SW480 (cell line): ENCODE data around the gene CRABP2.

Experiments used
- DNase-seq: peaks from one replicate; pipeline ENCODE4 v3.0.0-alpha.2; 2016; ENCODE audit warnings: low spot score

CRABP2 gene

GRCh38 chr1:156705321-156705917 lies at the start of gene CRABP2:
Gene CRABP2 (minus strand): TSS chr1:156705583. CDS start chr1:156705446, 137 bp downstream.
- peak; percentile 81 for DNase-seq

- no peak for DNase-seq
These were observed 48.8 kb upstream of the CRABP2 start for GRCh38 chr1:156754219-156754618.

GRCh38 chr1:156752843-156753482 lies 47.6 kb upstream of the CRABP2 start:
- DNase-seq = no peak

- DNase-seq = peak; percentile 91
These were observed 46.5 kb upstream of the CRABP2 start for GRCh38 chr1:156751757-156752481.

- no peak for DNase-seq
These were observed 46.0 kb upstream of the CRABP2 start, which contains the start of gene HDGF for GRCh38 chr1:156751451-156751756. Gene HDGF (minus strand): TSS chr1:156751675. CDS start chr1:156751429, 246 bp downstream.

GRCh38 chr1:156750711-156751450 lies 45.5 kb upstream of the CRABP2 start:
- DNase-seq = no peak

GRCh38 chr1:156750191-156750672 lies 44.8 kb upstream of the CRABP2 start:
- peak; percentile 62 for DNase-seq

- no peak for DNase-seq
These were observed 44.2 kb upstream of the CRABP2 start for GRCh38 chr1:156749419-156750118.

- DNase-seq = no peak
These were observed 43.5 kb upstream of the CRABP2 start for GRCh38 chr1:156748670-156749418.

- no peak for DNase-seq
These were observed 42.6 kb upstream of the CRABP2 start for GRCh38 chr1:156747742-156748669.

GRCh38 chr1:156746728-156747631 lies 41.6 kb upstream of the CRABP2 start:
- DNase-seq = peak; percentile 91

GRCh38 chr1:156746406-156746727 lies 41.0 kb upstream of the CRABP2 start:
- DNase-seq = no peak

- DNase-seq = no peak
These were observed 40.5 kb upstream of the CRABP2 start for GRCh38 chr1:156745881-156746280.

- DNase-seq = no peak
These were observed 39.5 kb upstream of the CRABP2 start for GRCh38 chr1:156744786-156745419.

- no peak for DNase-seq
These were observed 39.0 kb upstream of the CRABP2 start for GRCh38 chr1:156744344-156744743.

- no peak for DNase-seq
These were observed 38.3 kb upstream of the CRABP2 start for GRCh38 chr1:156743367-156744302.

- DNase-seq = no peak
These were observed 37.4 kb upstream of the CRABP2 start for GRCh38 chr1:156742801-156743200.
